ENCODE data around the gene GPX2. TPM values are rescaled to one million over a fixed set of nuclear protein-coding genes. Genes with fewer than 3 reads are reported as not detected.

The GPX2 gene
- total RNA-seq, 2 experiments from 2014 or later, result not detected

- H3K4me1 Mint-ChIP-seq (ENCODE audit: low read depth), result peaks cover 32% of the 10 kb centered on the region
- H3K4me3 Mint-ChIP-seq, result no peak overlapping the region
- DNase-seq, result no peak
- H3K36me3 Mint-ChIP-seq (ENCODE audit: low read depth), result peaks cover 14% of the 10 kb centered on the region
- no peaks in the 10 kb centered on the region for H3K27me3 Mint-ChIP-seq (ENCODE audit: low read depth)
- H3K27ac Mint-ChIP-seq, result no peak overlapping the region
- CTCF ChIA-PET, result no interaction called here
- intact Hi-C loops (cut with micrococcal nuclease), result no loop called here
- no peaks in the 10 kb centered on the region for H3K9me3 Mint-ChIP-seq
These were observed 3.9 kb upstream of the GPX2 start for GRCh38 chr14:64946310-64947045.

GRCh38 chr14:64945431-64946178 is 3.1 kb upstream of the GPX2 start:
- H3K27me3 Mint-ChIP-seq (ENCODE audit: low read depth), result no peaks in the 10 kb centered on the region
- intact Hi-C loops (cut with micrococcal nuclease), result no loop called here
- H3K27ac Mint-ChIP-seq, result no peak overlapping the region
- peaks cover 35% of the 10 kb centered on the region for H3K4me1 Mint-ChIP-seq (ENCODE audit: low read depth)
- no peak overlapping the region for H3K4me3 Mint-ChIP-seq
- no peaks in the 10 kb centered on the region for H3K9me3 Mint-ChIP-seq
- H3K36me3 Mint-ChIP-seq (ENCODE audit: low read depth), result peaks cover 14% of the 10 kb centered on the region
- CTCF ChIA-PET, result no interaction called here
- peak; percentile 1 for DNase-seq

GRCh38 chr14:64944861-64945260 is 2.3 kb upstream of the GPX2 start:
- H3K4me1 Mint-ChIP-seq (ENCODE audit: low read depth), result peaks cover 40% of the 10 kb centered on the region
- no peaks in the 10 kb centered on the region for H3K27me3 Mint-ChIP-seq (ENCODE audit: low read depth)
- CTCF ChIA-PET, result no interaction called here
- H3K36me3 Mint-ChIP-seq (ENCODE audit: low read depth), result peaks cover 16% of the 10 kb centered on the region
- H3K9me3 Mint-ChIP-seq, result no peaks in the 10 kb centered on the region
- intact Hi-C loops (cut with micrococcal nuclease), result no loop called here
- no peak overlapping the region for H3K27ac Mint-ChIP-seq
- no peak for DNase-seq
- no peak overlapping the region for H3K4me3 Mint-ChIP-seq

GRCh38 chr14:64944041-64944440 is 1.5 kb upstream of the GPX2 start:
- Mint-ChIP-seq H3K4me1 (ENCODE audit: low read depth) (peaks cover 44% of the 10 kb centered on the region), H3K27ac (no peak overlapping the region), H3K9me3 (no peaks in the 10 kb centered on the region), H3K27me3 (ENCODE audit: low read depth) (no peaks in the 10 kb centered on the region), H3K4me3 (no peak overlapping the region), H3K36me3 (ENCODE audit: low read depth) (peaks cover 16% of the 10 kb centered on the region)
- intact Hi-C loops (cut with micrococcal nuclease), result no loop called here
- CTCF ChIA-PET, result no interaction called here
- DNase-seq, result no peak

GRCh38 chr14:64943556-64943955 is 1.0 kb upstream of the GPX2 start:
- Mint-ChIP-seq H3K27ac (no peak overlapping the region), H3K4me1 (ENCODE audit: low read depth) (peaks cover 49% of the 10 kb centered on the region), H3K27me3 (ENCODE audit: low read depth) (no peaks in the 10 kb centered on the region), H3K36me3 (ENCODE audit: low read depth) (peaks cover 18% of the 10 kb centered on the region), H3K9me3 (no peaks in the 10 kb centered on the region), H3K4me3 (no peak overlapping the region)
- DNase-seq, result no peak
- CTCF ChIA-PET, result no interaction called here
- intact Hi-C loops (cut with micrococcal nuclease), result no loop called here

- peaks cover 60% of the 10 kb centered on the region for H3K4me1 Mint-ChIP-seq (ENCODE audit: low read depth)
- peak overlapping the region; percentile 6 for H3K27ac Mint-ChIP-seq
- no peaks in the 10 kb centered on the region for H3K9me3 Mint-ChIP-seq
- no peak overlapping the region for H3K4me3 Mint-ChIP-seq
- H3K27me3 Mint-ChIP-seq (ENCODE audit: low read depth), result no peaks in the 10 kb centered on the region
- H3K36me3 Mint-ChIP-seq (ENCODE audit: low read depth), result peaks cover 24% of the 10 kb centered on the region
- no peak for DNase-seq
- CTCF ChIA-PET, result no interaction called here
- intact Hi-C loops (cut with micrococcal nuclease), result no loop called here
These were observed 2.1 kb downstream of the GPX2 start for GRCh38 chr14:64940336-64940910.

- H3K36me3 Mint-ChIP-seq (ENCODE audit: low read depth), result peaks cover 23% of the 10 kb centered on the region
- intact Hi-C loops (cut with micrococcal nuclease), result no loop called here
These were observed 2.7 kb downstream of the GPX2 start for GRCh38 chr14:64939817-64940190.

GRCh38 chr14:64938972-64939816 is 3.4 kb downstream of the GPX2 start:
- Mint-ChIP-seq H3K27ac (no peak overlapping the region), H3K27me3 (ENCODE audit: low read depth) (no peaks in the 10 kb centered on the region), H3K9me3 (no peaks in the 10 kb centered on the region), H3K36me3 (ENCODE audit: low read depth) (peaks cover 24% of the 10 kb centered on the region), H3K4me3 (no peak overlapping the region), H3K4me1 (ENCODE audit: low read depth) (peaks cover 65% of the 10 kb centered on the region)
- DNase-seq, result no peak
- intact Hi-C loops (cut with micrococcal nuclease), result no loop called here
- CTCF ChIA-PET, result no interaction called here

More at GRCh38 chr14:64939817-64940190, 2.7 kb downstream of the GPX2 start:
- no peak overlapping the region for H3K4me3 Mint-ChIP-seq
- no peak overlapping the region for H3K27ac Mint-ChIP-seq
- no peak for DNase-seq
- CTCF ChIA-PET, result no interaction called here
- H3K9me3 Mint-ChIP-seq, result no peaks in the 10 kb centered on the region
- no peaks in the 10 kb centered on the region for H3K27me3 Mint-ChIP-seq (ENCODE audit: low read depth)
- H3K4me1 Mint-ChIP-seq (ENCODE audit: low read depth), result peaks cover 62% of the 10 kb centered on the region

- Mint-ChIP-seq H3K4me3 (no peak overlapping the region), H3K4me1 (ENCODE audit: low read depth) (peaks cover 55% of the 10 kb centered on the region), H3K9me3 (no peaks in the 10 kb centered on the region), H3K36me3 (ENCODE audit: low read depth) (peaks cover 21% of the 10 kb centered on the region), H3K27me3 (ENCODE audit: low read depth) (no peaks in the 10 kb centered on the region), H3K27ac (no peak overlapping the region)
- intact Hi-C loops (cut with micrococcal nuclease), result no loop called here
- CTCF ChIA-PET, result no interaction called here
- no peak for DNase-seq
These were observed 4.7 kb downstream of the GPX2 start for GRCh38 chr14:64937821-64938193.

- Mint-ChIP-seq H3K27me3 (ENCODE audit: low read depth) (no peaks in the 10 kb centered on the region), H3K27ac (no peak overlapping the region), H3K4me1 (ENCODE audit: low read depth) (peaks cover 53% of the 10 kb centered on the region), H3K36me3 (ENCODE audit: low read depth) (peaks cover 23% of the 10 kb centered on the region), H3K4me3 (no peak overlapping the region), H3K9me3 (no peaks in the 10 kb centered on the region)
- intact Hi-C loops (cut with micrococcal nuclease), result no loop called here
- CTCF ChIA-PET, result interaction anchor here (0.6 to 1.1 kb wide), 4 partner anchors 22 to 57 kb away, joined by 3 to 4 read pairs (median 3); partner anchors contain the start of genes CHURC1 and SPTB
- no peak for DNase-seq
These were observed 5.2 kb downstream of the GPX2 start for GRCh38 chr14:64937171-64937820.

GRCh38 chr14:64935508-64935907 is 7.0 kb downstream of the GPX2 start:
- CTCF ChIA-PET, result interaction anchor here (0.6 to 1.6 kb wide), 6 partner anchors 9 to 613 kb away, joined by 3 to 13 read pairs (median 4); no protein-coding TSS in a partner anchor
- Mint-ChIP-seq H3K27me3 (ENCODE audit: low read depth) (no peaks in the 10 kb centered on the region), H3K27ac (peak overlapping the region; percentile 5), H3K36me3 (ENCODE audit: low read depth) (peaks cover 32% of the 10 kb centered on the region), H3K4me1 (ENCODE audit: low read depth) (peaks cover 49% of the 10 kb centered on the region), H3K9me3 (no peaks in the 10 kb centered on the region), H3K4me3 (no peak overlapping the region)
- intact Hi-C loops (cut with micrococcal nuclease), result no loop called here
- no peak for DNase-seq
